ENCODE data around the gene MYL7.

MYL7 gene

DNA sequence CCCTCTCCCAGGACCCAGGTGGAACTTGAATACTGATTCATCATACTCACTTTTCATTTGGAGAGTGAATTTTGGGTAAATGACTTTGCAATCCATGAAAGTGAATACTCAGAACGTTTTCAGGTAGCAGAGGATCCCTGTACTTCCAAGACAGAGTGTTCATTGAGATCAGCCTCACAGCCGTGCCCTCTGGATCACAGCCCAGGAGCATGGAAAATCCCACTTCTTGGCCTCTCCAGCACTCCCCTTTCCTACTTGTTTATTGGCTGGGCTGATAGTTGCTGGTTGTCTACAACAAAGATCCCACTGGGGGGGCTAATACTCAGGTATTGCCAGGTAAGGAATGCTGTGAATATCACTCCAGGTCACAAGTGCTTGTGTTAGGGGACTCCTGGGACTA is 42.3 kb upstream of the MYL7 start:
- Histone ChIP-seq H3K4me2 (ENCODE audit: low read depth, low read length, poor library complexity, severe bottlenecking) (no peak overlapping the region), H3K36me3 (ENCODE audit: low read length) (no peaks in the 10 kb centered on the region), H3K4me3 (ENCODE audit: insufficient read depth, low read length, poor library complexity, severe bottlenecking) (no peak overlapping the region), H3K9me3 (ENCODE audit: insufficient read depth, low read length) (peaks cover 18% of the 10 kb centered on the region; the same call in 1 of the 2 replicates), H3F3A (ENCODE audit: insufficient read depth) (no peaks in the 10 kb centered on the region), H4K20me1 (ENCODE audit: low read depth, low read length) (no peaks in the 10 kb centered on the region), H3K27me3 (ENCODE audit: low read length) (0 out of 2 replicates have a peak, but pooled peaks cover 5% of the 10 kb centered on the region), H3K9ac (ENCODE audit: low read length) (no peak overlapping the region), H3K9me2 (replicated peaks; ENCODE audit: insufficient read depth, low read length) (no peaks in the 10 kb centered on the region), H2AFZ (ENCODE audit: low read depth, low read length, severe bottlenecking) (no peak overlapping the region), H3K27ac (ENCODE audit: low read depth, low read length) (no peak overlapping the region), H3K79me2 (ENCODE audit: insufficient read depth, low read length) (no peaks in the 10 kb centered on the region)
- no peak for TF ChIP-seq EZH2phosphoT487 (conservative IDR thresholded peaks at IDR 0.05; ENCODE audit: low read length)
- no peak for TF ChIP-seq CTCF (IDR thresholded peaks at IDR 0.05; ENCODE audit: insufficient read depth, low read length, poor library complexity, severe bottlenecking)

DNA sequence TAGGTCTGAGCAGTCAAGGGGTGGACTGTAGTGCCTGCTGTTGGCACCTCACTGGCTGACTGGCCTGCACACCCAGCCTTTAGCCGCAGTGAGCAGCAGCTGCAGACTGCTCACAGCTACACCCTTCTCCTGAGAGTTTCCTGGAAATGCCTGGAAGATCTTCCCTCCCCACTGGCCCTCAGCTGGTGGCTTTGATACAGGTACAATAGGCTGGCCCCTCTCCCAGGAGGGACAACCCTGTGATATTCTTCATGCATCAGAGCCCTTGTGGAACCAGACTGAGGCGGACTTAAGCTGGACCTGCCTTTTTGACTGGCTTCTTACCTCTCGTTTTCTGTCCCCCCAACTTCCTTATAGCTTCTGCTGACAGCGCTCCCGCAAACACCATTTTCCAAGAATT is 41.7 kb upstream of the MYL7 start:
- Histone ChIP-seq H3K4me2 (ENCODE audit: low read depth, low read length, poor library complexity, severe bottlenecking) (no peak overlapping the region), H3K9ac (ENCODE audit: low read length) (no peak overlapping the region), H3K79me2 (ENCODE audit: insufficient read depth, low read length) (no peaks in the 10 kb centered on the region), H3K4me3 (ENCODE audit: insufficient read depth, low read length, poor library complexity, severe bottlenecking) (no peak overlapping the region), H2AFZ (ENCODE audit: low read depth, low read length, severe bottlenecking) (no peak overlapping the region), H3K9me3 (ENCODE audit: insufficient read depth, low read length) (peaks cover 18% of the 10 kb centered on the region; the same call in 1 of the 2 replicates), H3F3A (ENCODE audit: insufficient read depth) (no peaks in the 10 kb centered on the region), H3K36me3 (ENCODE audit: low read length) (no peaks in the 10 kb centered on the region), H3K27me3 (ENCODE audit: low read length) (0 out of 2 replicates have a peak, but pooled peaks cover 5% of the 10 kb centered on the region), H3K9me2 (replicated peaks; ENCODE audit: insufficient read depth, low read length) (no peaks in the 10 kb centered on the region), H4K20me1 (ENCODE audit: low read depth, low read length) (no peaks in the 10 kb centered on the region), H3K27ac (ENCODE audit: low read depth, low read length) (no peak overlapping the region)
- TF ChIP-seq EZH2phosphoT487 (conservative IDR thresholded peaks at IDR 0.05; ENCODE audit: low read length) = no peak
- TF ChIP-seq CTCF (IDR thresholded peaks at IDR 0.05; ENCODE audit: insufficient read depth, low read length, poor library complexity, severe bottlenecking) = no peak

GRCh38 chr7:44180631-44181030 is 39.5 kb upstream of the MYL7 start:
- Histone ChIP-seq H3K27me3 (ENCODE audit: low read length) (0 out of 2 replicates have a peak, but pooled peaks cover 5% of the 10 kb centered on the region), H3K27ac (ENCODE audit: low read depth, low read length) (no peak overlapping the region), H3F3A (ENCODE audit: insufficient read depth) (no peaks in the 10 kb centered on the region), H3K36me3 (ENCODE audit: low read length) (no peaks in the 10 kb centered on the region), H3K9ac (ENCODE audit: low read length) (no peak overlapping the region), H3K9me3 (ENCODE audit: insufficient read depth, low read length) (peaks cover 18% of the 10 kb centered on the region; the same call in 1 of the 2 replicates), H3K9me2 (replicated peaks; ENCODE audit: insufficient read depth, low read length) (no peaks in the 10 kb centered on the region), H2AFZ (ENCODE audit: low read depth, low read length, severe bottlenecking) (no peak overlapping the region), H3K4me2 (ENCODE audit: low read depth, low read length, poor library complexity, severe bottlenecking) (no peak overlapping the region), H3K4me3 (ENCODE audit: insufficient read depth, low read length, poor library complexity, severe bottlenecking) (no peak overlapping the region), H3K79me2 (ENCODE audit: insufficient read depth, low read length) (no peaks in the 10 kb centered on the region), H4K20me1 (ENCODE audit: low read depth, low read length) (no peaks in the 10 kb centered on the region)
- TF ChIP-seq EZH2phosphoT487 (conservative IDR thresholded peaks at IDR 0.05; ENCODE audit: low read length) (no peak), CTCF (IDR thresholded peaks at IDR 0.05; ENCODE audit: insufficient read depth, low read length, poor library complexity, severe bottlenecking) (no peak)
